Activated T-helper 2 cell treated with anti-CD3 and anti-CD28 coated beads, Interferon-gamma antibody, Interleukin-2, Interleukin-4, amounts not matched to agents 10 μg/mL and 5 μg/mL and 100 μg/mL, durations not matched to agents 14 hours and 24 hours and 36 hours (primary cell): ENCODE data around the gene CDYL. TPM values are rescaled to one million over a fixed set of nuclear protein-coding genes. Genes with fewer than 3 reads are reported as not detected.

ENCODE experiments used
- DNase-seq: peaks from one replicate; pipeline ENCODE4 v3.0.0; 2021; ENCODE audit warnings: low spot score
- H3K27ac Mint-ChIP-seq: one replicate; pipeline ENCODE4 v1.8.0; 2021; ENCODE audit warnings: mixed read lengths
- H3K27me3 Mint-ChIP-seq: one replicate; pipeline ENCODE4 v1.8.0; 2021; ENCODE audit warnings: low read depth, mixed read lengths
- H3K36me3 Mint-ChIP-seq: one replicate; pipeline ENCODE4 v1.8.0; 2021; ENCODE audit warnings: low read depth, mixed read lengths
- H3K4me1 Mint-ChIP-seq: one replicate; pipeline ENCODE4 v1.8.0; 2021; ENCODE audit warnings: low read depth, mixed read lengths
- H3K4me3 Mint-ChIP-seq: one replicate; pipeline ENCODE4 v1.8.0; 2021; ENCODE audit warnings: low read depth, mild to moderate bottlenecking, moderate library complexity, mixed read lengths
- H3K9me3 Mint-ChIP-seq: one replicate; pipeline ENCODE4 v1.8.0; 2021; ENCODE audit warnings: mixed read lengths
- intact Hi-C: fragments of 100-400 bp; cut with micrococcal nuclease; formaldehyde crosslinking; loops from one replicate; pipeline ENCODE4 v1.15.1; 2023
- total RNA-seq: library from RNA; stranded (reverse); gene quantifications from 2 replicates; pipeline ENCODE4 v1.2.3, GENCODE V29; 2022

Gene CDYL
- total RNA-seq, 1 donor from 2014 or later: 40.9 TPM

GRCh38 chr6:4899249-4900034 is 123.2 kb downstream of the CDYL start:
- peaks cover 43% of the 10 kb centered on the region for H3K36me3 Mint-ChIP-seq
- H3K27ac Mint-ChIP-seq: no peak overlapping the region
- H3K9me3 Mint-ChIP-seq: peaks cover 9% of the 10 kb centered on the region
- intact Hi-C loops: no loop called here
- H3K4me1 Mint-ChIP-seq: peaks cover 3% of the 10 kb centered on the region
- H3K4me3 Mint-ChIP-seq: no peak overlapping the region
- H3K27me3 Mint-ChIP-seq: no peaks in the 10 kb centered on the region
- no peak for DNase-seq

- no peak overlapping the region for H3K27ac Mint-ChIP-seq
- peaks cover 13% of the 10 kb centered on the region for H3K4me1 Mint-ChIP-seq
- H3K27me3 Mint-ChIP-seq: no peaks in the 10 kb centered on the region
- intact Hi-C loops: no loop called here
- DNase-seq: no peak
- no peak overlapping the region for H3K4me3 Mint-ChIP-seq
- peaks cover 9% of the 10 kb centered on the region for H3K9me3 Mint-ChIP-seq
- peaks cover 31% of the 10 kb centered on the region for H3K36me3 Mint-ChIP-seq
These were observed 125.3 kb downstream of the CDYL start for GRCh38 chr6:4901386-4902061.

GRCh38 chr6:4902363-4902762 is 126.2 kb downstream of the CDYL start:
- no peak for DNase-seq

GRCh38 chr6:4903121-4903520 is 126.9 kb downstream of the CDYL start:
- H3K36me3 Mint-ChIP-seq: peaks cover 22% of the 10 kb centered on the region
- peaks cover 28% of the 10 kb centered on the region for H3K4me1 Mint-ChIP-seq
- H3K4me3 Mint-ChIP-seq: no peak overlapping the region
- intact Hi-C loops: no loop called here
- H3K9me3 Mint-ChIP-seq: peaks cover 9% of the 10 kb centered on the region
- no peaks in the 10 kb centered on the region for H3K27me3 Mint-ChIP-seq
- DNase-seq: no peak
- no peak overlapping the region for H3K27ac Mint-ChIP-seq

More at GRCh38 chr6:4902363-4902762, 126.2 kb downstream of the CDYL start:
- peaks cover 20% of the 10 kb centered on the region for H3K4me1 Mint-ChIP-seq
- H3K27me3 Mint-ChIP-seq: no peaks in the 10 kb centered on the region
- no peak overlapping the region for H3K4me3 Mint-ChIP-seq
- H3K9me3 Mint-ChIP-seq: peaks cover 9% of the 10 kb centered on the region
- H3K27ac Mint-ChIP-seq: no peak overlapping the region
- H3K36me3 Mint-ChIP-seq: peaks cover 26% of the 10 kb centered on the region
- intact Hi-C loops: no loop called here

- H3K4me3 Mint-ChIP-seq: no peak overlapping the region
- no peak for DNase-seq
- peaks cover 8% of the 10 kb centered on the region for H3K9me3 Mint-ChIP-seq
- H3K27me3 Mint-ChIP-seq: no peaks in the 10 kb centered on the region
- H3K4me1 Mint-ChIP-seq: peaks cover 34% of the 10 kb centered on the region
- intact Hi-C loops: no loop called here
- H3K36me3 Mint-ChIP-seq: peaks cover 21% of the 10 kb centered on the region
- no peak overlapping the region for H3K27ac Mint-ChIP-seq
These were observed 127.7 kb downstream of the CDYL start for GRCh38 chr6:4903751-4904370.

- H3K4me3 Mint-ChIP-seq: no peak overlapping the region
- intact Hi-C loops: no loop called here
- no peaks in the 10 kb centered on the region for H3K27me3 Mint-ChIP-seq
- peaks cover 35% of the 10 kb centered on the region for H3K4me1 Mint-ChIP-seq
- DNase-seq: no peak
- peaks cover 15% of the 10 kb centered on the region for H3K36me3 Mint-ChIP-seq
- H3K27ac Mint-ChIP-seq: no peak overlapping the region
- H3K9me3 Mint-ChIP-seq: peaks cover under 1% of the 10 kb centered on the region
These were observed 128.3 kb downstream of the CDYL start for GRCh38 chr6:4904461-4905025.

GRCh38 chr6:4905826-4906225 is 129.6 kb downstream of the CDYL start:
- H3K4me3 Mint-ChIP-seq: peak overlapping the region; percentile 60
- H3K36me3 Mint-ChIP-seq: peaks cover 8% of the 10 kb centered on the region
- no peak overlapping the region for H3K27ac Mint-ChIP-seq

GRCh38 chr6:4906293-4907276 is 130.4 kb downstream of the CDYL start:
- DNase-seq: no peak
- intact Hi-C loops: loop anchor here (2.0 kb wide), 1 partner anchor 36 kb away; no protein-coding TSS in a partner anchor
- H3K27me3 Mint-ChIP-seq: no peaks in the 10 kb centered on the region
- H3K4me1 Mint-ChIP-seq: peaks cover 31% of the 10 kb centered on the region
- H3K36me3 Mint-ChIP-seq: peaks cover 4% of the 10 kb centered on the region
- H3K9me3 Mint-ChIP-seq: no peaks in the 10 kb centered on the region
- peak overlapping the region; percentile 50 for H3K27ac Mint-ChIP-seq
- H3K4me3 Mint-ChIP-seq: peak overlapping the region; percentile 60

More at GRCh38 chr6:4905826-4906225, 129.6 kb downstream of the CDYL start:
- Mint-ChIP-seq H3K4me1 (peaks cover 35% of the 10 kb centered on the region), H3K27me3 (no peaks in the 10 kb centered on the region), H3K9me3 (no peaks in the 10 kb centered on the region)
- intact Hi-C loops: loop anchor here (2.0 kb wide), 1 partner anchor 37 kb away; no protein-coding TSS in a partner anchor
- no peak for DNase-seq

GRCh38 chr6:4907602-4908001 is 131.4 kb downstream of the CDYL start:
- peak overlapping the region; percentile 47 for H3K4me3 Mint-ChIP-seq

GRCh38 chr6:4908062-4908461 is 131.9 kb downstream of the CDYL start:
- DNase-seq: no peak
- H3K4me3 Mint-ChIP-seq: peak overlapping the region; percentile 47
- H3K36me3 Mint-ChIP-seq: peaks cover 4% of the 10 kb centered on the region
- no peaks in the 10 kb centered on the region for H3K27me3 Mint-ChIP-seq
- intact Hi-C loops: no loop called here
- no peaks in the 10 kb centered on the region for H3K9me3 Mint-ChIP-seq
- peaks cover 31% of the 10 kb centered on the region for H3K4me1 Mint-ChIP-seq
- no peak overlapping the region for H3K27ac Mint-ChIP-seq

More at GRCh38 chr6:4907602-4908001, 131.4 kb downstream of the CDYL start:
- peaks cover 31% of the 10 kb centered on the region for H3K4me1 Mint-ChIP-seq
- peaks cover 4% of the 10 kb centered on the region for H3K36me3 Mint-ChIP-seq
- DNase-seq: no peak
- H3K27ac Mint-ChIP-seq: peak overlapping the region; percentile 41
- no peaks in the 10 kb centered on the region for H3K9me3 Mint-ChIP-seq
- H3K27me3 Mint-ChIP-seq: no peaks in the 10 kb centered on the region
- intact Hi-C loops: loop anchor here (2.0 kb wide), 1 partner anchor 35 kb away; no protein-coding TSS in a partner anchor

- H3K9me3 Mint-ChIP-seq: no peaks in the 10 kb centered on the region
- H3K36me3 Mint-ChIP-seq: peaks cover 4% of the 10 kb centered on the region
- peaks cover 31% of the 10 kb centered on the region for H3K4me1 Mint-ChIP-seq
- no peak for DNase-seq
- H3K27me3 Mint-ChIP-seq: no peaks in the 10 kb centered on the region
- H3K4me3 Mint-ChIP-seq: no peak overlapping the region
- intact Hi-C loops: no loop called here
- no peak overlapping the region for H3K27ac Mint-ChIP-seq
These were observed 133.0 kb downstream of the CDYL start for GRCh38 chr6:4909063-4909706.
